Colonic mucosa (tissue), 4 donors: ENCODE measurements around the gene NFASC. TPM values are rescaled to one million over a fixed set of nuclear protein-coding genes. Genes with fewer than 3 reads are reported as not detected.

ENCODE experiments used
- DNase-seq: peaks from one replicate; pipeline ENCODE4 v3.0.0-alpha.2; 2020
- H3K27ac ChIP-seq: fragments of 200-600 bp; one replicate; pipeline ENCODE4 v1.8.0; 2021
- H3K27me3 ChIP-seq: fragments of 200-600 bp; one replicate; pipeline ENCODE4 v1.8.0; 2021
- H3K36me3 ChIP-seq: fragments of 200-600 bp; one replicate; pipeline ENCODE4 v1.8.0; 2021
- H3K4me1 ChIP-seq: fragments of 200-600 bp; one replicate; pipeline ENCODE4 v1.8.0; 2021; ENCODE audit warnings: mild to moderate bottlenecking
- H3K4me3 ChIP-seq: fragments of 200-600 bp; one replicate; pipeline ENCODE4 v1.8.0; 2021
- H3K9ac ChIP-seq, 2 donors: one replicate each; pipeline ENCODE4 v1.7.0; 2013; ENCODE audit warnings: control low read depth in 2 of 2, low read depth in 2 of 2, low read length in 2 of 2
- H3K9me3 ChIP-seq: fragments of 200-600 bp; one replicate; pipeline ENCODE4 v1.8.0; 2021
- CTCF ChIP-seq: fragments of 200-600 bp; IDR thresholded peaks from one replicate; pipeline ENCODE4 v1.8.0; 2022; ENCODE audit warnings: antibody characterized with exemption, mild to moderate bottlenecking
- intact Hi-C: fragments of 100-400 bp; cut with DNase I; formaldehyde crosslinking; loops from one replicate; pipeline ENCODE4 v1.14.1; 2022
- total RNA-seq, 2 donors: library from RNA; stranded (reverse); fragmentation: NEBNext Ultra II Directional in 1 of 2; extraction: Animal tissue kit (Norgen Biotek cat#: 25700) in 1 of 2; gene quantifications; one replicate each; pipeline ENCODE4 v1.2.1, GENCODE V29; 2021
- donor health status: healthy.
- donor health status: DM: no; HTN: no; CAD: no.
- donor health status: DM: no; HTN: no; CAD: no.

NFASC gene
- total RNA-seq, 2 donors from 2014 or later = 12.1 to 13.9 TPM

DNA sequence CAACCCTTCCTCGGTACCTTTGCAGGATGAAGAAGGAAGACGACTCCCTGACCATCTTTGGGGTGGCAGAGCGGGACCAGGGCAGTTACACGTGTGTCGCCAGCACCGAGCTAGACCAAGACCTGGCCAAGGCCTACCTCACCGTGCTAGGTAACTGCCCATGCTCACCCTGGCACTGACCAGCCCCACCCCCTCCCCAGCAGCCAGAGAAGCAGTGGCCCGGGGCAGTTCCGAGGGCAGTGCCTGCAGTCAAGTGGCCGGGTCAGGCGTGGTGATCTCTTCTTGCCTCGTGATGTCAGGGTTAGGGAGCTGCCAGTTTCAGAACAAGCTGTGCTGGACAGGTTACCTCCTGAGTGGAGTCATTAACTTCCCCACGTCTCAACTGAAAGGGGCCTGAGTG, 106.0 kb downstream of the NFASC start:
- Histone ChIP-seq H3K4me1 (no peaks in the 10 kb centered on the region), H3K9me3 (no peaks in the 10 kb centered on the region), H3K4me3 (no peak overlapping the region), H3K36me3 (no peaks in the 10 kb centered on the region), H3K9ac (no peak overlapping the region), H3K27ac (no peak overlapping the region), H3K27me3 (no peaks in the 10 kb centered on the region)
- DNase-seq = no peak
- no peak for TF ChIP-seq CTCF
- intact Hi-C loops = no loop called here

- no peak for DNase-seq
- Histone ChIP-seq H3K27ac (no peak overlapping the region), H3K9me3 (no peaks in the 10 kb centered on the region), H3K4me1 (no peaks in the 10 kb centered on the region), H3K27me3 (no peaks in the 10 kb centered on the region), H3K4me3 (no peak overlapping the region), H3K36me3 (no peaks in the 10 kb centered on the region), H3K9ac (no peak overlapping the region)
- no peak for TF ChIP-seq CTCF
- intact Hi-C loops = no loop called here
Observed at GRCh38 chr1:204977318-204977717, 106.7 kb downstream of the NFASC start.

DNA sequence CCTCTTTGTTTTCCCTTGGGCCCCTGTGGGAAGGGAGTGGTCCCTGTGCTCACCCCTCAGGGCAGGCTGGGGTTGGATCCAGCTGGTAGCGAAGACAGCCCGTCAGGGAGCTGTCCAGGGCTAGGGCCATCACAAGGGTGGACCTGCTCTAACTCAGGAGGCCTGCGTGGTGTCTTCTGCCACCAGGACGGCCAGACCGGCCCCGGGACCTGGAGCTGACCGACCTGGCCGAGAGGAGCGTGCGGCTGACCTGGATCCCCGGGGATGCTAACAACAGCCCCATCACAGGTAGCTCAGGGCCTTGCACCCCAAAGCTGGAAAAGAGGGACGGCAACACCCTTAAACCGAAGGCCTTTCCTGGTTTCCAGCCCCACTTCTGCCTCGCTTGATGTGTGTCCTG, 108.1 kb downstream of the NFASC start:
- Histone ChIP-seq H3K4me3 (no peak overlapping the region), H3K9me3 (no peaks in the 10 kb centered on the region), H3K27me3 (no peaks in the 10 kb centered on the region), H3K36me3 (no peaks in the 10 kb centered on the region), H3K27ac (no peak overlapping the region), H3K4me1 (no peaks in the 10 kb centered on the region), H3K9ac (no peak overlapping the region)
- no peak for TF ChIP-seq CTCF
- DNase-seq = no peak
- intact Hi-C loops = no loop called here

- H3K36me3 ChIP-seq = no peaks in the 10 kb centered on the region
- DNase-seq = no peak
- no peak for TF ChIP-seq CTCF
- H3K27me3 ChIP-seq = no peaks in the 10 kb centered on the region
- H3K4me1 ChIP-seq = no peaks in the 10 kb centered on the region
- H3K9ac ChIP-seq = no peak overlapping the region
- no peak overlapping the region for H3K4me3 ChIP-seq
- no peak overlapping the region for H3K27ac ChIP-seq
- intact Hi-C loops = no loop called here
- H3K9me3 ChIP-seq = no peaks in the 10 kb centered on the region
Observed at GRCh38 chr1:204979306-204979705, 108.6 kb downstream of the NFASC start.

DNA sequence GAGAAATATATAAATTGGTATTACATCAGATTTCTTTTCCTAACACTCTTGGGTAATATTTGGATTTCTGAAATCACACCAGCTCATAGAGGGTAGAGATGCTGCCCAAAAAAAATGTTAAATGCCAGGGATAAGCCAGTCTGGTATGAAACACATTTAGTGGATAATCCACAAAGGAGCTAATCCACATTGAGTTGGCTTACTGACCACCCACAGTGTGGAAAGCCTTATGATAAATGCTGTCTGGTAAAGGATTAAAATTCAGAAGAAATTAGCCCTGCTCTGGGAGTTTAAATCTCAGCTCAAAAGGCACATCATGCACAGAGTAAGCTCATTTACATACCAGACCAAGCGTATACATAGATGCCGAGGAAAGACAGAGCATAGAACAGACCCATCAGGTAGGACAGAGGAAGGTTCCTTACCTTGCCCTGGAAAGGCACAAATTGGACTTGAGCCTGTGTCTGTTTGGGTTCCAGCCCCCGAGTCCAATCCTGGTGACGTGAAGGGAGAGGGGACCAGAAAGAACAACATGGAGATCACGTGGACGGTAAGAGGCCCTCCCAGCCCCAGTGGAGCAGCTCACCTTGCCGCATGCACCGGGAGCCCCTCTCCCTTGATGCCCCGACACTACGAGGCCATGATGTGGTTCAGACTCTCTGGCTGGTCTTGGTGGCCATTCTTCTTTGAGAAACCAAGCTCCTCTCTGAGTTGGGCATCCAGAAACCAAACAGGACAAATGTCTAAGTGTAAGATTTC, 109.4 kb downstream of the NFASC start:
- intact Hi-C loops = no loop called here
- no peaks in the 10 kb centered on the region for H3K4me1 ChIP-seq
- no peak for TF ChIP-seq CTCF

More for the DNA sequence above, 109.4 kb downstream of the NFASC start:
- Histone ChIP-seq H3K27ac (no peak overlapping the region), H3K9me3 (no peaks in the 10 kb centered on the region), H3K9ac (no peak overlapping the region), H3K4me3 (no peak overlapping the region), H3K27me3 (no peaks in the 10 kb centered on the region), H3K36me3 (no peaks in the 10 kb centered on the region)
- DNase-seq = no peak
